AG09319 (cell line): ENCODE measurements around the gene SYNJ2.

Experiments
- DNase-seq: peaks from one replicate; pipeline ENCODE4 v3.0.0-alpha.2; 2010; ENCODE audit warnings: low read depth; ENCODE audit errors: extremely low read depth
- TF ChIP-seq, protein P1 (sequence below): IDR thresholded peaks from 2 replicates; pipeline ENCODE4 v1.5.1; 2011; ENCODE audit warnings: low read depth, mild to moderate bottlenecking, inconsistent platforms, low read length, moderate library complexity

The SYNJ2 gene

GRCh38 chr6:158068893-158069799 lies 87.5 kb downstream of the SYNJ2 start:
- peak; percentile 11 for DNase-seq
- TF ChIP-seq, protein P1, sequence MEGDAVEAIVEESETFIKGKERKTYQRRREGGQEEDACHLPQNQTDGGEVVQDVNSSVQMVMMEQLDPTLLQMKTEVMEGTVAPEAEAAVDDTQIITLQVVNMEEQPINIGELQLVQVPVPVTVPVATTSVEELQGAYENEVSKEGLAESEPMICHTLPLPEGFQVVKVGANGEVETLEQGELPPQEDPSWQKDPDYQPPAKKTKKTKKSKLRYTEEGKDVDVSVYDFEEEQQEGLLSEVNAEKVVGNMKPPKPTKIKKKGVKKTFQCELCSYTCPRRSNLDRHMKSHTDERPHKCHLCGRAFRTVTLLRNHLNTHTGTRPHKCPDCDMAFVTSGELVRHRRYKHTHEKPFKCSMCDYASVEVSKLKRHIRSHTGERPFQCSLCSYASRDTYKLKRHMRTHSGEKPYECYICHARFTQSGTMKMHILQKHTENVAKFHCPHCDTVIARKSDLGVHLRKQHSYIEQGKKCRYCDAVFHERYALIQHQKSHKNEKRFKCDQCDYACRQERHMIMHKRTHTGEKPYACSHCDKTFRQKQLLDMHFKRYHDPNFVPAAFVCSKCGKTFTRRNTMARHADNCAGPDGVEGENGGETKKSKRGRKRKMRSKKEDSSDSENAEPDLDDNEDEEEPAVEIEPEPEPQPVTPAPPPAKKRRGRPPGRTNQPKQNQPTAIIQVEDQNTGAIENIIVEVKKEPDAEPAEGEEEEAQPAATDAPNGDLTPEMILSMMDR, result no peak

DNA sequence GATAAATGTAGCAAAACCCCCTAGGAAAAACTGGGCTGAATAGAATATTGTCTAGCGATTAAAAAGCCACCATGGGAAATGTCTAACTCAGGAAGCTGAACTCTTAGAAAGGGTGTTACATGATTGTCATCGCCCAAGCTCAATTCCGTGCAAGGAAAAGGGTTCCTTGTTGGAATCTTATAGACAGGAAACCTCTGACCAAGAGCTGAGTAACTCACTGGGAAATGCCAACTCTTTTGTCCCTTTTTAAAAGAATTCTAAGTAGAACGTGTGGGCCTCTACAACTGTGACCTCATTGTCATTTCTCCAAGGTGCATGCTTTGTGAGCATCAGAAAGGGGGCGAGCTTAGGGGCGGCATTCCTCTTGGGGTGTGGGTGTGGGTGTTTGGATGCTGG lies 88.1 kb downstream of the SYNJ2 start:
- TF ChIP-seq, protein P1, result no peak
- no peak for DNase-seq

GRCh38 chr6:158070513-158070912 lies 88.8 kb downstream of the SYNJ2 start:
- TF ChIP-seq, protein P1, result no peak
- DNase-seq, result no peak

GRCh38 chr6:158071121-158072082 lies 89.7 kb downstream of the SYNJ2 start:
- DNase-seq, result no peak
- TF ChIP-seq, protein P1, result no peak

DNA sequence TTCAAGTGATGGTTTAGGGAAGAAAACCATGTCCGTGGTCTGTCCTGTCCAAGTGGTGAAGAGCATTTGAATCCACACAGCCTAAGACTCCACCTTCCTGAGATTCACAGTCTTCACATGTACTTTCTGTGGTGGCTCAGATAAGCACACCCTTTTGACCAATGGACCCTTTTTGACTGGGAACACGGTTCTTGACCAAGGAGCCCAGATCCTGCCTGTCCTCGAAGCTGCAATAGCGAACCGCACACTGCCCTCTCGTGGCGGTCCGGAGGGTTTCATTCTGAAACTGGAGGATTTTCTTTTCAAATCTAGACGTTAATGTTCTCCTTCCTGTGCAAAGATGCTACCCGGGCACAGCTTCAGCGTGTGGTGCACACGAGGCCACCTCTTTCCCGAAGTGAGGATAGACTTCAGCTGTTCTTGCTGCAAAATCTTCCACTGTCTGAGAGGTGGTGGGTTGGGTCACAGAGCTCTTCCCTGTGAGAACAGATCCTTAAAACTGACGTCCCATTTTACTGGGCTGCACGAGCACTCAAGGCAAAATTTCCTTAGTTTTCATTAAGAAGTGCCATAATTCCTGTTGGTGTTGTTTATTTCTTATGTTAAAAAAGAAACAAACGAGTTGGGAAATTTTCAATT lies 90.5 kb downstream of the SYNJ2 start:
- TF ChIP-seq, protein P1, result peak; percentile 83
- DNase-seq, result peak; percentile 47

DNA sequence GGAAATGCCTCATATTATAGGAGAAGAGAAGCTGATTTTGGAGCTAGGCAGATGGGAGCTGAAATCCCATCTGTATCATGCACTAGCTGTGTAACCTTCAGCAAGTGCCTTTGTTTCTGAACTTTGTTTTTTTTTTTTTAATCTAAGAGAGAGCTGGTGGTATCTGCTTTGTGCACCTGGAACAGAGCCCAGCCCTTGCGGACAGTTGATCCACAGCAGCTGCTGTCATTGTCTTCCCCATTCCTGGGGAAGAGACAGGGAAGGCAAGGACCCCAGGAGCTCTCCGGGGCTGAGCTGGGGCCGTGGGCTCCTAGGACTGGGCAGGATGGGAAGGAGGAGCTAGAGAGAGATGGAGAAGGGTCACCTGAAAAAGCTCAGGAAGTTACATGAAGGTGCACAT lies 92.1 kb downstream of the SYNJ2 start:
- TF ChIP-seq, protein P1, result no peak
- DNase-seq, result no peak
